Coronary artery (tissue), 2 donors: ENCODE data around the gene GPR137.

Experiments used
- DNase-seq: peaks from one replicate; pipeline ENCODE4 v3.0.0-alpha.2; 2017; ENCODE audit warnings: low spot score
- H3K27ac ChIP-seq, 2 donors: fragments of 200-600 bp; sonication (generic); one replicate each; pipeline ENCODE4 v1.5.1; 2016 to 2019
- H3K4me3 ChIP-seq: fragments of 200-600 bp; sonication (generic); 2 replicates; pipeline ENCODE4 v1.5.1; 2016; ENCODE audit warnings: mild to moderate bottlenecking, moderate library complexity
- CTCF ChIP-seq: fragments of 200-600 bp; sonication (generic); IDR thresholded peaks from one replicate; pipeline ENCODE4 v1.5.1; 2019; ENCODE audit warnings: antibody characterized with exemption

The GPR137 gene

GRCh38 chr11:64295760-64296159, 10.1 kb downstream of the GPR137 start:
- DNase-seq = no peak
- TF ChIP-seq CTCF = no peak
- H3K27ac ChIP-seq = no peak overlapping the region
- H3K4me3 ChIP-seq = no peak overlapping the region

- H3K27ac ChIP-seq = no peak overlapping the region
- no peak for TF ChIP-seq CTCF
- H3K4me3 ChIP-seq = no peak overlapping the region
- DNase-seq = no peak
These were observed 10.6 kb downstream of the GPR137 start for GRCh38 chr11:64296236-64296635.

GRCh38 chr11:64296830-64297698, 11.4 kb downstream of the GPR137 start:
- Histone ChIP-seq H3K27ac (no peak overlapping the region), H3K4me3 (no peak overlapping the region)
- DNase-seq = no peak
- no peak for TF ChIP-seq CTCF

- DNase-seq = no peak
- H3K27ac ChIP-seq = no peak overlapping the region
- TF ChIP-seq CTCF = no peak
- no peak overlapping the region for H3K4me3 ChIP-seq
These were observed 12.2 kb downstream of the GPR137 start for GRCh38 chr11:64297699-64298358.

GRCh38 chr11:64298966-64299846, 13.6 kb downstream of the GPR137 start:
- no peak for DNase-seq
- peak overlapping the region; percentile 74 for H3K4me3 ChIP-seq
- peak overlapping the region in 1 of 2 donors; percentile 6 for H3K27ac ChIP-seq
- TF ChIP-seq CTCF = no peak

- H3K27ac ChIP-seq = peak within 1 kb of the TSS in 1 of 2 donors; percentile 6
- no peak for TF ChIP-seq CTCF
These were observed 14.4 kb downstream of the GPR137 start, which contains the start of gene CATSPERZ for GRCh38 chr11:64299847-64300648. Gene CATSPERZ (plus strand): TSS chr11:64300358. CDS start chr11:64300411, 53 bp downstream.

More at GRCh38 chr11:64299847-64300648, 14.4 kb downstream of the GPR137 start, which contains the start of gene CATSPERZ:
- peak within 1 kb of the TSS; percentile 74 for H3K4me3 ChIP-seq
- DNase-seq = no peak
